Upper lobe of left lung (tissue), 6 donors: Measurements from ENCODE around the gene GATAD1. TPM values are rescaled to one million over a fixed set of nuclear protein-coding genes. Genes with fewer than 3 reads are reported as not detected.

ENCODE experiments used
- ATAC-seq, 2 donors: fragments of 200-7000 bp; cut with Tn5 transposase; one replicate each; pipeline ENCODE4 v1.9.1; 2022; ENCODE audit warnings: mild to moderate bottlenecking in 2 of 2, moderate library complexity in 2 of 2; ENCODE audit not compliant: low FRiP score in 2 of 2
- DNase-seq, 2 donors: peaks; one replicate each; pipeline ENCODE4 v3.0.0-alpha.2; 2019 to 2020
- H3K27ac ChIP-seq, 4 donors: fragments of 200-600 bp; sonication (generic); one replicate each; pipeline ENCODE4 v1.5.1; 2016 to 2019
- H3K27me3 ChIP-seq, 4 donors: fragments of 200-600 bp; sonication (generic); one replicate each; pipeline ENCODE4 v1.5.1; 2017 to 2019
- H3K36me3 ChIP-seq, 4 donors: fragments of 200-600 bp; sonication (generic); one replicate each; pipeline ENCODE4 v1.5.1; 2016 to 2019
- H3K4me1 ChIP-seq, 4 donors: fragments of 200-600 bp; sonication (generic); one replicate each; pipeline ENCODE4 v1.5.1; 2018 to 2019
- H3K4me3 ChIP-seq, 4 donors: fragments of 200-600 bp; sonication (generic); one replicate each; pipeline ENCODE4 v1.5.1; 2017 to 2019; ENCODE audit warnings: mild to moderate bottlenecking in 2 of 4, moderate library complexity in 1 of 4
- H3K9me3 ChIP-seq, 4 donors: fragments of 200-600 bp; sonication (generic); one replicate each; pipeline ENCODE4 v1.5.1; 2018 to 2019
- CTCF ChIP-seq, 6 experiments: fragments of 450-650 bp in 4 of 6; fragments of 200-600 bp in 2 of 6; sonication (generic) in 2 of 6; IDR thresholded peaks; one replicate each; pipeline ENCODE4 v1.5.1; 2016 to 2019; ENCODE audit warnings: antibody characterized with exemption in 6 of 6
- EP300 ChIP-seq, 4 donors: sonication (generic); formaldehyde crosslinking; IDR thresholded peaks; one replicate each; pipeline ENCODE4 v1.5.1; 2017; ENCODE audit warnings: antibody characterized with exemption in 4 of 4, control low read depth in 2 of 4
- POLR2A ChIP-seq, 4 donors: fragments of 450-650 bp; IDR thresholded peaks; one replicate each; pipeline ENCODE4 v1.5.1; 2016 to 2017; ENCODE audit warnings: antibody characterized with exemption in 4 of 4, mild to moderate bottlenecking in 2 of 4
- POLR2AphosphoS5 ChIP-seq, 2 donors: sonication (generic); formaldehyde crosslinking; IDR thresholded peaks; one replicate each; pipeline ENCODE4 v1.5.1; 2017; ENCODE audit warnings: antibody characterized with exemption in 2 of 2
- WGBS, 2 donors: methylation state at CpG; one replicate each; pipeline ENCODE4 v1.1.5; 2017 to 2018; 5-methylcytosine and 5-hydroxymethylcytosine counted together
- total RNA-seq, 6 donors: library from RNA; depleted of rRNA in 4 of 6; stranded (reverse); fragments of >200 nt in 4 of 6; gene quantifications; one replicate each; pipeline versions ENCODE4 v1.1.0 to v1.2.1, GENCODE V29; 2016 to 2021
- donor health status: DM: no; HTN: no; CAD: no; lungs with moderate emphysema.
- donor health status: DM: no; HTN: yes; CAD: no; lungs with severe emphysema.

GATAD1 gene
- 10 to 100 TPM; 21.4 to 66.6 (median 39.5) TPM for total RNA-seq

- TF ChIP-seq POLR2A (IDR thresholded peaks at IDR 0.05) = peak in 3 of 4 donors; percentile 68 to 85 (median 76)
- peak; percentile 92 to 98 (median 96) for TF ChIP-seq CTCF (IDR thresholded peaks at IDR 0.05)
- peak in 1 of 4 donors; percentile 38 for TF ChIP-seq EP300 (IDR thresholded peaks at IDR 0.05)
- peak; percentile 82 to 85 for TF ChIP-seq POLR2AphosphoS5 (IDR thresholded peaks at IDR 0.05)
- 0 to 1% methylated on average over 9 to 48 of the region's 87 CpGs for WGBS, 2 donors
- DNase-seq = peak; percentile 94 to 95
- Histone ChIP-seq H3K4me1 (peaks cover 7 to 12% (median 10%) of the 10 kb centered on the region in 4 donors), H3K27ac (peak within 1 kb of the TSS; percentile 97 to 99 (median 98)), H3K9me3 (no peaks in the 10 kb centered on the region), H3K36me3 (peaks cover 4 to 35% (median 15%) of the 10 kb centered on the region in 4 donors), H3K4me3 (peak within 1 kb of the TSS; percentile 86 to 97 (median 93)), H3K27me3 (no peaks in the 10 kb centered on the region)
- ATAC-seq = peak; percentile 98 to 99
Measured at GRCh38 chr7:92447345-92448204, at the start of gene GATAD1. Gene GATAD1, plus strand, starts transcription at chr7:92447482. Its CDS starts 248 bp downstream, at chr7:92447730.

GRCh38 chr7:92397542-92397941 lies 49.7 kb upstream of the GATAD1 start:
- Histone ChIP-seq H3K36me3 (peaks cover 5 to 45% (median 26%) of the 10 kb centered on the region in 4 donors), H3K4me3 (no peak overlapping the region)
- TF ChIP-seq POLR2AphosphoS5 (IDR thresholded peaks at IDR 0.05) (no peak), EP300 (IDR thresholded peaks at IDR 0.05) (no peak)

GRCh38 chr7:92400013-92400412 lies 47.3 kb upstream of the GATAD1 start:
- Histone ChIP-seq H3K27me3 (no peaks in the 10 kb centered on the region), H3K4me3 (no peak overlapping the region), H3K9me3 (no peaks in the 10 kb centered on the region), H3K36me3 (peaks cover 5 to 45% (median 26%) of the 10 kb centered on the region in 4 donors), H3K27ac (no peak overlapping the region), H3K4me1 (no peaks in the 10 kb centered on the region)
- ATAC-seq = no peak
- no peak for DNase-seq
- 87 to 92% methylated on average over 2 of the region's 2 CpGs for WGBS, 2 donors
- TF ChIP-seq POLR2AphosphoS5 (IDR thresholded peaks at IDR 0.05) (no peak), POLR2A (IDR thresholded peaks at IDR 0.05) (no peak), EP300 (IDR thresholded peaks at IDR 0.05) (no peak), CTCF (IDR thresholded peaks at IDR 0.05) (no peak)

More at GRCh38 chr7:92397542-92397941, 49.7 kb upstream of the GATAD1 start:
- Histone ChIP-seq H3K4me1 (no peaks in the 10 kb centered on the region), H3K9me3 (no peaks in the 10 kb centered on the region), H3K27ac (no peak overlapping the region), H3K27me3 (no peaks in the 10 kb centered on the region)
- DNase-seq = peak in 1 of 2 donors; percentile 39
- ATAC-seq = no peak
- 93 to 97% methylated on average over 6 of the region's 6 CpGs for WGBS, 2 donors

GRCh38 chr7:92402920-92403759 lies 44.1 kb upstream of the GATAD1 start:
- Histone ChIP-seq H3K4me3 (no peak overlapping the region), H3K27ac (no peak overlapping the region), H3K36me3 (peaks cover 2 to 25% (median 11%) of the 10 kb centered on the region in 4 donors), H3K9me3 (no peaks in the 10 kb centered on the region), H3K27me3 (no peaks in the 10 kb centered on the region), H3K4me1 (no peaks in the 10 kb centered on the region)
- TF ChIP-seq EP300 (IDR thresholded peaks at IDR 0.05) (no peak), CTCF (IDR thresholded peaks at IDR 0.05) (no peak), POLR2AphosphoS5 (IDR thresholded peaks at IDR 0.05) (no peak), POLR2A (IDR thresholded peaks at IDR 0.05) (no peak)
- ATAC-seq = peak in 1 of 2 donors; percentile 37
- WGBS, 2 donors = 57 to 76% methylated on average over 3 to 4 of the region's 4 CpGs
- no peak for DNase-seq

- Histone ChIP-seq H3K27me3 (no peaks in the 10 kb centered on the region), H3K9me3 (no peaks in the 10 kb centered on the region), H3K36me3 (peaks cover 0 to 19% (median 5%) of the 10 kb centered on the region in 4 donors), H3K27ac (no peak overlapping the region), H3K4me3 (no peak overlapping the region), H3K4me1 (no peaks in the 10 kb centered on the region)
- 74 to 85% methylated on average over 6 of the region's 6 CpGs for WGBS, 2 donors
- no peak for DNase-seq
- no peak for ATAC-seq
- no peak for TF ChIP-seq POLR2AphosphoS5 (IDR thresholded peaks at IDR 0.05)
Measured at GRCh38 chr7:92403760-92404074, 43.6 kb upstream of the GATAD1 start.
